Endothelial cell (in vitro differentiated cells): ENCODE data around the gene FSCN2. TPM values are rescaled to one million over a fixed set of nuclear protein-coding genes. Genes with fewer than 3 reads are reported as not detected.

Source experiments
- DNase-seq: peaks from one replicate; pipeline ENCODE4 v3.0.0; 2021; ENCODE audit warnings: low spot score
- H3K27ac Mint-ChIP-seq: one replicate; pipeline ENCODE4 v1.8.0; 2021; ENCODE audit warnings: mixed read lengths, inconsistent platforms; ENCODE audit not compliant: unreplicated experiment
- H3K27me3 Mint-ChIP-seq: one replicate; pipeline ENCODE4 v1.8.0; 2021; ENCODE audit warnings: mild to moderate bottlenecking, moderate library complexity, mixed read lengths, inconsistent platforms; ENCODE audit not compliant: unreplicated experiment
- H3K36me3 Mint-ChIP-seq: one replicate; pipeline ENCODE4 v1.8.0; 2021; ENCODE audit warnings: mild to moderate bottlenecking, low read depth, mixed read lengths, inconsistent platforms; ENCODE audit not compliant: unreplicated experiment
- H3K4me1 Mint-ChIP-seq: one replicate; pipeline ENCODE4 v1.8.0; 2021; ENCODE audit warnings: mild to moderate bottlenecking, mixed read lengths, inconsistent platforms; ENCODE audit not compliant: unreplicated experiment
- H3K4me3 Mint-ChIP-seq: one replicate; pipeline ENCODE4 v1.8.0; 2021; ENCODE audit warnings: mild to moderate bottlenecking, mixed read lengths, inconsistent platforms; ENCODE audit not compliant: unreplicated experiment
- H3K9me3 Mint-ChIP-seq: one replicate; pipeline ENCODE4 v1.8.0; 2021; ENCODE audit warnings: mixed read lengths, inconsistent platforms; ENCODE audit not compliant: unreplicated experiment
- total RNA-seq: library from RNA; stranded (reverse); fragmentation: NEBNext Ultra II Directional; extraction: Animal tissue kit (Norgen Biotek cat#: 25700); gene quantifications from one replicate; pipeline ENCODE4 v1.2.1, GENCODE V29; 2021; ENCODE audit not compliant: unreplicated experiment
- TF ChIP-seq, protein P1 (sequence below): fragments of 200-600 bp; sonication (generic); IDR thresholded peaks from one replicate; pipeline ENCODE4 v1.5.0; 2021; ENCODE audit warnings: antibody characterized with exemption; ENCODE audit not compliant: unreplicated experiment

FSCN2 gene
- total RNA-seq, 1 donor from 2014 or later: 1.5 TPM

- Mint-ChIP-seq H3K27me3 (peaks cover 5% of the 10 kb centered on the region), H3K9me3 (no peaks in the 10 kb centered on the region), H3K4me3 (no peak overlapping the region), H3K27ac (no peak overlapping the region), H3K36me3 (peaks cover 9% of the 10 kb centered on the region), H3K4me1 (peaks cover 8% of the 10 kb centered on the region)
- DNase-seq: no peak
- TF ChIP-seq, protein P1, sequence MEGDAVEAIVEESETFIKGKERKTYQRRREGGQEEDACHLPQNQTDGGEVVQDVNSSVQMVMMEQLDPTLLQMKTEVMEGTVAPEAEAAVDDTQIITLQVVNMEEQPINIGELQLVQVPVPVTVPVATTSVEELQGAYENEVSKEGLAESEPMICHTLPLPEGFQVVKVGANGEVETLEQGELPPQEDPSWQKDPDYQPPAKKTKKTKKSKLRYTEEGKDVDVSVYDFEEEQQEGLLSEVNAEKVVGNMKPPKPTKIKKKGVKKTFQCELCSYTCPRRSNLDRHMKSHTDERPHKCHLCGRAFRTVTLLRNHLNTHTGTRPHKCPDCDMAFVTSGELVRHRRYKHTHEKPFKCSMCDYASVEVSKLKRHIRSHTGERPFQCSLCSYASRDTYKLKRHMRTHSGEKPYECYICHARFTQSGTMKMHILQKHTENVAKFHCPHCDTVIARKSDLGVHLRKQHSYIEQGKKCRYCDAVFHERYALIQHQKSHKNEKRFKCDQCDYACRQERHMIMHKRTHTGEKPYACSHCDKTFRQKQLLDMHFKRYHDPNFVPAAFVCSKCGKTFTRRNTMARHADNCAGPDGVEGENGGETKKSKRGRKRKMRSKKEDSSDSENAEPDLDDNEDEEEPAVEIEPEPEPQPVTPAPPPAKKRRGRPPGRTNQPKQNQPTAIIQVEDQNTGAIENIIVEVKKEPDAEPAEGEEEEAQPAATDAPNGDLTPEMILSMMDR: no peak
These were observed 18.9 kb downstream of the FSCN2 start for GRCh38 chr17:81546906-81547613.

- no peaks in the 10 kb centered on the region for H3K9me3 Mint-ChIP-seq
These were observed 19.4 kb downstream of the FSCN2 start for GRCh38 chr17:81547614-81547982.

GRCh38 chr17:81549031-81549557 lies 20.9 kb downstream of the FSCN2 start:
- Mint-ChIP-seq H3K27me3 (peaks cover 5% of the 10 kb centered on the region), H3K9me3 (no peaks in the 10 kb centered on the region), H3K36me3 (peaks cover 9% of the 10 kb centered on the region), H3K27ac (no peak overlapping the region), H3K4me1 (peaks cover 21% of the 10 kb centered on the region), H3K4me3 (peak overlapping the region; percentile 60)
- TF ChIP-seq, protein P1: no peak
- DNase-seq: no peak

More at GRCh38 chr17:81547614-81547982, 19.4 kb downstream of the FSCN2 start:
- Mint-ChIP-seq H3K27ac (no peak overlapping the region), H3K4me1 (peaks cover 8% of the 10 kb centered on the region), H3K36me3 (peaks cover 9% of the 10 kb centered on the region), H3K4me3 (no peak overlapping the region), H3K27me3 (peaks cover 5% of the 10 kb centered on the region)
- TF ChIP-seq, protein P1: no peak
- no peak for DNase-seq

- H3K9me3 Mint-ChIP-seq: no peaks in the 10 kb centered on the region
- H3K4me1 Mint-ChIP-seq: peaks cover 21% of the 10 kb centered on the region
- peaks cover 9% of the 10 kb centered on the region for H3K36me3 Mint-ChIP-seq
- DNase-seq: no peak
- peaks cover 5% of the 10 kb centered on the region for H3K27me3 Mint-ChIP-seq
- H3K4me3 Mint-ChIP-seq: peak overlapping the region; percentile 60
- TF ChIP-seq, protein P1: no peak
- no peak overlapping the region for H3K27ac Mint-ChIP-seq
These were observed 21.6 kb downstream of the FSCN2 start for GRCh38 chr17:81549826-81550225.

- no peak for DNase-seq
- peaks cover 5% of the 10 kb centered on the region for H3K27me3 Mint-ChIP-seq
- peaks cover 9% of the 10 kb centered on the region for H3K36me3 Mint-ChIP-seq
- TF ChIP-seq, protein P1: no peak
- H3K4me1 Mint-ChIP-seq: peaks cover 21% of the 10 kb centered on the region
- no peak overlapping the region for H3K27ac Mint-ChIP-seq
- H3K9me3 Mint-ChIP-seq: no peaks in the 10 kb centered on the region
- H3K4me3 Mint-ChIP-seq: peak overlapping the region; percentile 69
These were observed 22.1 kb downstream of the FSCN2 start for GRCh38 chr17:81550285-81550684.
